Measurements from ENCODE around the gene CHRNB1. TPM values are rescaled to one million over a fixed set of nuclear protein-coding genes. Genes with fewer than 3 reads are reported as not detected.

CHRNB1 gene
- total RNA-seq, 1 experiment from 2014 or later, result 16.6 TPM

DNA sequence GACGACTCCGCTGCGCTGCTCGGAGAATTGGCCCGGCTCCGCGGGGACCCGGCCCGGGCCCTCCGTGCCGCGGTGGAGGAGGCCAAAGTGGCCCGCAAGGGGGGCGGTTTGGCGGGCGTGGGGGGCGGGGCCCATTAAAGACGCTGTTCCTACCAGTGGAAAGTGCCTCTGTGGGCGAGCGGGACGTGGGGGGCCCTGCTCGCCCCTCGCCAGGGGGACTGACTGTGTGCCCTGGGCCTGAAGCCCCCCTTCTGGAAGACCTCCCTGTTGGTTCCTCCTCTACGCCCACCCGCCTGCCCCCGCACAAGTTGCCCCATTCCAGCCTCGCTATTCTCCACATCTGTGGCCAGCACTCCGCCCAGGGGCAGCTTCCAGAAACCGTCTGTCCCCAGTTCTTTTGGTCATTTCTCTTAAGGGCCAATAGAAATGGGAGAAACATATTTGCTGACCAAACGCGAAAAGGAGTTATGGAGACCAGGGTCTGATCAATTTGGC lies 7.4 kb upstream of the CHRNB1 start:
- no peak for DNase-seq (ENCODE audit: low read depth)

DNA sequence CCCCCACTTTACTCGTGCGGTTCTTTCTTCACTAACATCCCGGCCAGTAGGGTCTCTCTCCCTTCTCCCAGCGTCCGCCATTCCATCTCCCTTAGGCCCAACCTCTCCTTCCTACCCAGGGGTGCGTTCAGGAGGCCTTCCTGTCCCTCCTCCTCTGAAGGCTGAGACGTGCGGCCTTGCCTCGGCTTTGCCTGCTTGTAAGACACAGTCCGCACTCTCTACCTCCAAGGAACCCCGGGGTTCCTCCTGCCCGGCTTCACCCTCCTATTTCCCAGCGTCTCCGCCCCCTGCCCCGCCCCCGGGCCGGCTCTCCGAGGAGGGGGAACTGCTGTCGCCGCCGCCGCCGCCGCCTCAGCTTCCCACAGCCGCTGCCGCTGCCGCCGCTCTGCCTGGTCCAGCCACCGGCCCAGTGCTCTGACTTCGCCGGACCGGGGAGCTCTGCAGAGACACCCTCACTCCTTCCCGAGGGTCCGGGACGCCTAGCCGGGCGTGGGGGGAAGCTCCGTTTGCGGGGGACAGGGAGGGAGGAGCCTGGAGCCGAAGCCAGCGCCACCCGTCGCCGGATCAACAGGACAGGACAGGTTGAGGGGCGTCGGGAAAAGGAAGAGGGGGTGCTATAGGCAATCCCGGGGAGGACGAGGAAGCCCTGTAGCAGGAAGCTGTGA lies 6.8 kb upstream of the CHRNB1 start:
- DNase-seq (ENCODE audit: low read depth), result no peak

DNA sequence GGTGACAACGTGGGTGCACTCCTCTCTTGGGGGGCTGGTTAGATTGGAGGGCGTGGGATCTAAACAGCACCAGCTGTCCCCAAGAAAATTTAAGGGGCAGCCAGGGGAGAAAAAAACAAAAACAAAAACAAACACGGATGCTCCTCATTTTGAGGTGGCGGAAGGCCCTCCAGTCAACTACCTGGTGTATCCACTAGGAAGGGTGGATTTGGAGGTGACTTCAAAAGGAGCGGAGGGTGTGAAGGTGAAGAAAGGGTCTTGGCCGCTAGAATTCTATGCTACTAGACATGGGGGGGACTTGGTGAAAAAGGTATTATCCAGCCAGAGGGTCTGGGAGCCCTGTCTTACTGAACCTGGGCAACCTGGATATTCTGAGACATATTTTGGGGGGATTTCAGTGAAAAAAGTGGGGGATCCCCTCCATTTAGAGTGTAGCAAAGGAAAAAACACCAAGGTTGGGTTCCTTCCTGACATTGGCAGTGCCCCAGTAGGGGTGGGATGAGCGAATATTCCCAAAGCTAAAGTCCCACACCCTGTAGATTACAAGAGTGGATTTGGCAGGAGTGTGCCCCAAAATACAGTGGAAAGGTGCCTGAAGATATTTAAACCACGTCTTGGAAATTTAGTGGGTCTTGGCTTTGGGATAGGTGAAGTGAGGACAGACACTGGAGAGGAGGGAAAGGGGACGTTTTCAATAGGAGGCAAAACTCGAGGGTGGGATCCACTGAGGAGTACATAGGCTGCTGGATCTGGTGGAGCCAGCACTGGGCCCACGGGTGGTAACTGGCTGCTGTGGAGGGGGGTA lies 6.0 kb upstream of the CHRNB1 start:
- DNase-seq (ENCODE audit: low read depth), result no peak

DNA sequence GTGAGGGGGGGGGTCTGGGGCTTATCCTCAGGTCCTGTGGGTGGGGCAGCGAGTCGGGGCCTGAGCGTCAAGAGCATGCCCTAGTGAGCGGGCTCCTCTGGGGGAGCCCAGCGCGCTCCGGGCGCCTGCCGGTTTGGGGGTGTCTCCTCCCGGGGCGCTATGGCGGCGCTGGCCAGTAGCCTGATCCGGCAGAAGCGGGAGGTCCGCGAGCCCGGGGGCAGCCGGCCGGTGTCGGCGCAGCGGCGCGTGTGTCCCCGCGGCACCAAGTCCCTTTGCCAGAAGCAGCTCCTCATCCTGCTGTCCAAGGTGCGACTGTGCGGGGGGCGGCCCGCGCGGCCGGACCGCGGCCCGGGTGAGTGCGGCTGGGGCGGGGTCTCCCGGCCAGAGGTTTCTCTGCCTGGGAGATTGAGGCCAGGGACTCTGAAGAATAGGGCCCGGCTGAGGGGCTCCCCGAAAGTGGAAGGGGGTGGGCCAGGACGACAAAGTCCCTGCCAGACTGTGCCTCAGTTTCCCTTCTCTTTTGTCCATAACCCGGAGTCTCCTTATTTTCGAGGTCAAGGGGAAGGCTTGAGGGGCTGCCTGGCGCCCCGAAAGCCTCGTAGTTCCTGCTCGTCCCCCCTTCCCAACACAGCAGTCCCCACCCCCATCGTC lies 5.3 kb upstream of the CHRNB1 start, which contains the start of gene FGF11:
Gene FGF11, plus strand, starts transcription at position 51 of the 651 bp plus-strand sequence. Its CDS starts 109 bp downstream, at position 160.
- DNase-seq (ENCODE audit: low read depth), result no peak

DNA sequence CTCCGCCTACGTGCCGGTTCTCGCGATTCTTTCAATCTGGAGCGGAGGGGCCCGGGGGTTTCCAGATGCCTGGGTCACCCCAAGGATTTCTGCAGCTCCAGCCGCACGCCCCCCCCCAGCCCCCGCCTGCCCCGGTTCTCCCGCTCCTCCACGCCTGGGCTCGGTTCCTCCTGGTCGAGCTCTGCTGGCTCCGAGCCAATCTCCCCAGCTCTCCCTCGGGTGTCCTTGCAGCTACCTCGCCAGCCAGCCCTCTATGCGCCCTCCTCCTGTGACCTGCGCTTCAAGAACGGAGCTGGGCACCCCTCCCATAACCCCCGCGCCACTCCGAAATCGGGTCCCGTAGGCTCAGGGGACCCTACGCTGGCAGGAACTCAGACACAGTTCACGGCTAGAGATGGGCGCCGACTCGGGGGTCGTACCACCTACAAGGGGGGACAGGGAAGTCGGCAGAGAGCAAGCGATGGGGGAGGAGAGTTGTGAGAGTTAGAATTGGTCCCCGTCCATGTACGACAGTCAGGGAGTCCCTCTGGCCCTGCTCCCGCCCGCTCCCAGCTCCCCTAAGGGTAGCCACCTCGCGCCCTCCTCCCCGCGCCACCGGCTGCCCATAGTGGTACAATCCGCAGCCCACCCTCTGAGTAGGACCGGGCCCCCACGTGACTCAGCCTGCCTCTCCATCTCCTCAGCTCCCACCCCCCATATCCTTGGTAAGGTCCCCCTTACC lies 4.6 kb upstream of the CHRNB1 start:
- peak; percentile 62 for DNase-seq (ENCODE audit: low read depth)

DNA sequence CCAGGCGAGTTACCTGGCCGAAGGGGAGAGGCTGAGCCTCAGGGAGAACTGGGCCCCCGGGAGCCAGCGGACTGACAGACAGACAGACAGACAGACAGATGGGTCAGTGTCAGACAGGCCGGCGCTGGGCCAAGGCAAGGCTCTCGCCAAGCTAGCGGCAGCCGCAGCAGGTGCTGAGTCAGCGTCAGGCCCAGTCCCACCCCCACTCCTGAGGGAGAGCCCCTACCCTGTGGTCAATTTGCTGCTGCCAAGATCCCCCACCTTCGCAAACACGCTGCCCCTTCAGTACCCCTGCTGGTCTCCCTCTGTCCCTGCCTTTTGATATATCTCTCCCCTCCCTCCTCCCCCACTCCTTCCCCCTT lies 4.0 kb upstream of the CHRNB1 start:
- peak; percentile 53 for DNase-seq (ENCODE audit: low read depth)

DNA sequence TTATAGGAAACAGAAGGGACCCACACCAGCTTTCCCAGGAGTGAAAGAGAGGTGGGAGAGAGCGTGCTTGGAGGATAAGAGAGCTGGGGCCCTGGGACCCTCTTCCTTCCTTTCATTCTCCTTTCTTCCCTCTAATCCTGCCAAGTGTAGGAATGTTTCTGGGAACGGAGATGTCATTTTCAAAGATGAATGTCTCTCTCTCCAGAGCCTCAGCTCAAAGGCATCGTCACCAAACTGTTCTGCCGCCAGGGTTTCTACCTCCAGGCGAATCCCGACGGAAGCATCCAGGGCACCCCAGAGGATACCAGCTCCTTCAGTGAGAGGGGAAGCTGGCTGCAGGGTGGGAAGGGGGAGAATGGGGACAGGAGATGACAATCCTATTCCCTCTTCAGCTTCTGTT lies 3.6 kb upstream of the CHRNB1 start:
- no peak for DNase-seq (ENCODE audit: low read depth)

DNA sequence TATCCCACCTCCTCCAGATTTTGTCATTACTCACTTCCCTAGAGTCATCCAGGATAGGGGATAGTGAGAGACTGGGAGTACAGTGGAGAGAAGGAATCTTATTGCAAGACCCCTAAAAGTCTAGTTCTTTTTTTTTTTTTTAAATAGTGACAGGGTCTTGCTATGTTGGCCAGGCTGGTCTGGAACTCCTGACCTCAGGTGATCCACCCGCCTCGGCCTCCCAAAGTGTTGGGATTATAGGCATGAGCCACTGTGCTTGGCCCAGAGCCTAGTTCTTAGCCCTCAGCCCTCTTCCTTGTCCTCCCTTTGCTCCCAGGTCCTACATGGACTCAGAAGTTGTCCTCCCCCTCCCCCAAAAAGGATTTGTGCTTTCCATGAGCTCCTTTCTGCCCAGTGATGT lies 2.7 kb upstream of the CHRNB1 start:
- no peak for DNase-seq (ENCODE audit: low read depth)

DNA sequence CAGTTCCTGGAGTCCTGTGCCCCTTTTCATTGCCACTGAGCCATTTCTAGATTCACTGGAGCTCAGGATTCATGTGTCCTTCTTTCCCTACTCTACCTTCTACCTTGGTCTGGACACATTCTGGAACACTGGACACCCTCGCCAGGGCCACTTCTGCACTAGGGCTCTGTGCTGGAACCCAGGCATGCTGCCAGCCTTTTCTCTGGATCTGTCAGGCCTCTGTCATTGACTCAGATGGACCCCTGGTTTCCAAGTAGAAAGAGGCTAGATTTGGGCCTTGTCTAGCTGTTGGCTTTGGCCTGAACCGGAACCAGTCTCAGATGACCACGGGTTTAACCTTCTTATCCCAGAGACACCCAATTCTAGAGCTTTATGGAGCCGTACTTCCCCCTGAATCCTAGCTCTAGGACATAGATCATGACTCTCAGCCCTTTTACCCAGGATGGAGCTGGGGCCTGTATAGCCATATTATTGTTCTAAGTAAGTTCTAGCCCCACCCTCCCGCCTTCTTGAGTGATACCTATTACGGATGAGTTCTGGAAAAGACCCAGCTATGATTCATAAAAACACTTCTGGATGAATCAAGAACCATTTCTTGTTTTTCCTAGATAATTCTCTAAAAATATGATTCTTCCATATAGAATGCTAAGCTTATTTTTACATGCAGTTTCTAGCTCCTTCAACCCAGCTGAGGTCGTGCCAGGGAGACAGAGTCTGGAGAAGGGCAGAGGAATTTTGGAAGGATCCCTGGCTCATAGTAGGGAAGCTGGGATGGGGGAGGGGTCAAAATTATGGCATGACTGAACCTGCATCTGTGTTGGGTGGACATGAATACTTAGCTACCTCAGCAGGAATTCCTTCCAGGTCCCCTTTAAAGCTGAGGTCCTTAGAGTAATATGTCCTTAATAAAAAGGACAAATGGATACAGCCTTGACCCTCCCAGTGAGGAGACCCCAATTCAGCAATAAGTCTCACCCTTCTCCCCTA lies 1.1 kb upstream of the CHRNB1 start:
- peak; percentile 56 for DNase-seq (ENCODE audit: low read depth)

DNA sequence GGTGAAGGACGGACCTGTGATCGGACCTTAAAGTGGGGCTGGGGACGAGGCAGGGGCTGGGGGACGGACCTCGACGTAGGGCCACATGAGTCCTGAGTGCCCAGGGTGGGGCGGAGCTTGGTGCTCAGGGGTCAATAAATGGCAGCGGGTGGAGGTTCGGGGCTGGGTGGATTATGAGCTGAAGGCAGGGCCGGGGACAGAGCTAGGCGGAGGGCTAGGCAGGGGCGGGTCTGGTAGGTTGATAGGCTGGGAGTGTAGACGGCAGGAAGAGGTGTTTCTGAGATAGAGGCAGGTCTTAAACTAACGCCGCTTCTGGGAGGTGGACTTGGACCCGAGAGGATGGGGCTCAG lies 733 bp downstream of the CHRNB1 start:
- no peak for DNase-seq (ENCODE audit: low read depth)

DNA sequence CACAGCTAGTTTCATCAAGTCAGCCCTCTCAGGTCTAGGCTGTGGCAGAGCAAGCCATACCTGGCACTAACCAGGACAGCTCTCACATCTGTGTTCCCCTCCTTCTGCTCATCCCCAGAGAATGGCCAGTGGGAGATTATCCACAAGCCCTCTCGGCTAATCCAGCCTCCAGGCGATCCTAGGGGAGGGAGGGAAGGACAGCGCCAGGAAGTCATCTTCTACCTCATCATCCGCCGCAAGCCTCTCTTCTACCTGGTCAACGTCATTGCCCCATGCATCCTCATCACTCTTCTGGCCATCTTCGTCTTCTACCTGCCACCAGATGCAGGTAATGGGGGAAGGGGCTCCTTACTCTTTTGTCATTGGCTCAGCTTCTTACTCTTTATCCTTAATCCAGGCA lies 3.6 kb downstream of the CHRNB1 start:
- DNase-seq (ENCODE audit: low read depth), result no peak

DNA sequence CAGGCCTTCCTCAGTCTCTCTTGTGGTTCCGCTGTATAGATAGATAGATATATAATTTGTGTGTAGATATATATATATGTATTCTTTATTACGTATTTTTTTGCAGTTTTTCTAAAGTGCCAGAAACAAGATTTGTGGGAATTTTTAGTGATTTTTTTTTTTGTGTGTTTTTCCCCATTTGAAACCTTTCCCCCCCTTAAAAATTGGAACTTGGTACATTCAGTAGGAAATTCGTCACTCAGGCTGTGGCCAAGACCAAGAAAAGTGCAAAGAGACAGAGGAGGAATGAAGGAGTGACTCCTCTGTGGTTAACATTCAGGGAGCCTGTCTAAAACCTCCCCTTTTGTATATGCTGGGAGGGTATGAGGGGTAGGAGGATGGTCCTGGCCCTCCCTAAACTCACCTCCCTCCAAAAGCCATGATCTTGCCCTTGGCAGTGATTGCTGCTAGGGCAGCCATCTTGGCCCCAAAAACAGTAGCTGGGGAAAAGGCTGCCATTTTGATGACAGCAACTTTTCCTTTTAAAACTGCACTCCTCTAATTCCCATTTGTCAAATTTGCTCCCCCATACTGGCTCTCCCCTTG lies 15.2 kb downstream of the CHRNB1 start:
- no peak for DNase-seq (ENCODE audit: low read depth)

DNA sequence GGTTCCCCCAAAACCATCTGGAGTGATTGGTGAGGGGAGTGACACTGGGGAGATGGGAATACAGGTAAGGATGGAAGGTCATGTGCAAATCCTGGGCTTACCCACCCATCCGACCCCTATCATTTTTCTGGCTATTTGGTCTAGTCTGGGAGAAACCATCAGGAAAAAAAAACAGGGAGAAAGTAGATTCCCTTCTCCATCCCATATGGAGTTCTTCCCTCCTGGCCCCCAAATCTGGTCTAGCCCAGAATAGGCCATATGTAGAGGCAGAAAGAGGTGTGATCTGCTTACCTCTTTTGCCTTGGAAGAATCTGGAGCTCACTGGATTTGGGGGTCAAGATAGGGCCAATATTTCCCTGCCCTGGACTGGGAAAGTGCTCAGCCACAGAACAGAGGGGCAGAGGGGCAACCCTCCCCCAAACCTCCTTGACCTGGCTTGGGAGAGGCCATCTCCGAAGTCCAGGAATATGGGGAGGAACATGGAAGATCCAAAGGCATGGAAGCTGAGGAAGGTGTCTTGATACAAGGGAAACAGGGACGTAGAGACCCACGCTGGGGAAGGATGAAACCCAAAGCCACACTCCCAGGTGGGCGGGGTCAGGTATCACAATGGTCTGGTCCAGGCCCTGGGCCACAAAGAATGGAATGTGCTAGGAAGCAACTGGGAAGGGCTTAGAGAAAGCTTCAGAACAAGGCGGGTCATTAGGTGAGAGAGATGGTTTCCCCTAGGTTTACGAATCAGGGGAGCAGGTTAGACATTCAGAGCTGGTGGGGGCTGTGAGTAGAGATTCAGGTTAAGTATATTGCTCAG lies 16.2 kb downstream of the CHRNB1 start:
- DNase-seq (ENCODE audit: low read depth), result no peak

DNA sequence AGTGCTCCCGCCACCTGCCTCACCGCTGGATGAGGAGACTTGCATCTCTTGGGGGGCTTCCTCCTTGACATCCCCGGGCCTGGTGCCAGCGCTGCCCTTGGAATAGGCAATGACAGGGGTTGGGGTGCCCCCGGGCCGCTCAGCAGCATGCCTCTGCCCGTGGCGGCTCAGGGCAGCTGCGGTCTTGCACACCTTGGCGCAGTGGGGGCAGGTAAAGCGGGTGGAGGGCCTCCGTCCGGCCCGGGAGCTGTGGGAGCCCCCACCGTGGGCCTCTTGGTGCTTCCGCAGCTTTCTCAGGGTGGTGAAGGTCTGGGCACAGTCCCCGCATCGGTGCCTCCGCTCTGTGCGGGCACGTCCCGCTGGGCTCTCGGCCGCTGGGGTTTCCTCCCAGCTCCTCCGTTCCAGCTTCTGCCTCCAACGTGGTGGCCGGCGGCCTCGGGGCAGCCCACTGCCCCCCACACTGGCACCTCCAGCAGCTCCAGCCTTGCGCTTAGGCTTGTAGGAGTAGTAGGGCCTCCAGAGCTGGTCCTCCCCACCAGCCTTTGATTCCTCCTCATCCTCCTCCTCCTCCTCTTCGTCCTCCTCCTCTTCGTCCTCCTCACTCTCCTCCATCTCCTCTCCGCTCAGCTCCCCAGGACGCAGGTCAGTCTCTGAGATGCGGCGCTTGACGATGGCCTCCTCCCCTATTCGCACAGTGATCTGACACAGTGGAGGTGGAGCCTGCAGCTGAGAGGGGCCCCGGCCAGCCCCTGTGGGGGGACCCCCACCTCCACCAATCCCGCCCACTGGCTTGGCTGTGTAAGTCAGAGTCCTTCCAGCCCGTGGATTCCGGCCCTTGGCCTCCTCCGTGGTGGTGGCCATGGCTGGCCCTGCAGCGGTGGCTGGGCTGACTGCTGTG lies 17.9 kb downstream of the CHRNB1 start:
- no peak for DNase-seq (ENCODE audit: low read depth)

DNA sequence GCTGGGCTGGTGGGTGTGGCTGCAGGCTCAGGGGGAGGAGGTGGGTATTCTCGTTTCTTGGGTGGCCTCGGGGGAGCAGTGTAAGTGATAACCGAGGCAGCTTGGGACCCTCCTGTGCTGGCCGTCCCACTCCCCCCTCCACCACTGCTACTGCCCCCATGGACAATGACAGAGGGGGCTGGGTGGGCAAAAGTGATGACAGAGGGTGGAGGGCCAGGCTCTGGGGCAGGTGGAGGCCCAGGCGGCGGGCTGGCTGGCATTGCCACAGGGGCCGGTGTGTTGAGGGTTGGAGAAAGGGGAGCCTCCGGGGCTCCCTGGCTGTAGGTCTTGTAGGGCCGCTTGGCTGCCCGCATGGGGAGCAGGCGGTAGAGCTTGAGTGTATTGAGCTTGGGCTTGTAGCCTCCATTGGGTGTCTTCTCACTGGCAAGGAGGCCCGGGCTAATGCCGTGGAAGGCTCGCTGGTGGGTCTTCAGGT lies 18.5 kb downstream of the CHRNB1 start:
- DNase-seq (ENCODE audit: low read depth), result no peak

DNA sequence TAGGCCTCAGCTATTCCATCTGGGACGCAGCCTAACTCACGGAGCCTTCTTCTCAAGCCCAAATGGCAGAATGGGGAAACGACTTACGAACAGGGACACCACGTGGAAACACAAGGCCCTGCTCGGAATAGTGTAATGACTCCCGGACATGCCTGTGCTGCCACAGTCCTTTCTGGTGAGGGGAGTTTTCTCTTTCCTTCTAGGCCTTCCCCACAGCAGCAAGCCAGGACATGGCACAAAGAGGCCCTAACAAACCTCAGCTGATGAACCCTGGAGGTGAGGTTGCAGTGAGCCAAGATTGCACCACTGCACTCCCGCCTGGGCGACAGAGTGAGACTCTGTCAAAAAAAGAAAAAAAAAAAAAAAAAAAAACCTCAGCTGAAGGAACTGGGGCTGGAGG lies 19.2 kb downstream of the CHRNB1 start:
- no peak for DNase-seq (ENCODE audit: low read depth)

DNA sequence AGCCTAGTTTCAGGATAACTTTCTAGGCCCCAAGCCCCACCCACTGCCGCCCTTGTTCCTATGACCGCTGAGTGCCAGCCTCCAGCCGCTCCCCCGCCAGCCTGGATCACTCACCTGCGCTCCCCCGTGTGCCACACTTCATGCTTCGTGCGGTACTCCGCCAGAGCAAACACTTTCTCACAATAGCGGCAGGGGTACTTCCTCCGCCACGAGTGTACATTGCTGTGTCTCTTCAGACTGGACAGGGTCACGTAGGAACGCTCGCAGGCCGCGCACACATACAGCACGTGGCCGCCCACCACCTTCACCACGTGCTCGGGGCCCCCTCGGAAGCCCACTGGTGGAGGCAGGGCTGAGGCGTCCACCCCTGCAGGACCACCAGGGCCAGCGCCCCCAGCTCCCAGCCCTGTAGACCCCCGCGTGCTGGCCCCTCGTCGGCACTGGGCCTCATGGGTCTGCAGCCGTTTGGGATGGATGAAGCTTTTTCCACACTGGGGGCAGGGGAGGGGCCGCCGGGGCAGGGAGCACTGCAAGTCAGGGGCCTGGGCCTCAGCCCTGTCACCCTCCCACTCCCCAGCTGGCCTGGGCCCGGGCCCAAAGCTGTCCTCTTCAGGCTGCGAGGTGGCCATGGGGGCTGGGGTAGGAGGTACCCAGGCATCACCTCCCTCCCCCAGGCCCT lies 20.9 kb downstream of the CHRNB1 start:
- DNase-seq (ENCODE audit: low read depth), result no peak

DNA sequence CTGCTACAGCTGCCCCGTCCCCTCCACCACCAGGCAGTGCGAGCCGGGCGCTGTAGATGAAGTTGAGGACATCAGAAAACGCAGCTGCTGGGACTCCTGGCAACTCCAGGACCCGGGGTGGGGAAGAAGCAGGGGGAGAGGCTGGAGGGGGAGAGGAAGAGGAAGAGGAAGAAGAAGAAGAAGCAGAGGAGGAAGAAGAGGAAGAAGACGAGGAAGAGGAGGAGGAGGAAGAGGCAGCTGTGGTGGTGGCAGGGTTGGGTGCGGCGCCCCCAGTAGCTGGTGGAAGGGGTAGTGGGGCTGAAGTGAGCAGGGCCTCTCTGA lies 21.4 kb downstream of the CHRNB1 start:
- no peak for DNase-seq (ENCODE audit: low read depth)
